ENCODE measurements around the gene SSR4.
"Not testable (repeated sequence)": the region's sequence is repeated elsewhere in the genome, so short reads cannot be mapped to it uniquely, and the experiment has no call there.

SSR4 gene

GRCh38 chrX:153794018-153794896, at the start of gene SSR4, which contains the start of gene IDH3G:
Gene SSR4, plus strand, starts transcription at chrX:153794668. Its CDS starts 20 bp downstream, at chrX:153794688.
Gene IDH3G, minus strand, starts transcription at chrX:153794375. Its CDS starts 49 bp downstream, at chrX:153794326.
- H3K4me3 ChIP-seq (ENCODE audit: low read length), result peak within 1 kb of the TSS; percentile 75
- TF ChIP-seq, protein P1, sequence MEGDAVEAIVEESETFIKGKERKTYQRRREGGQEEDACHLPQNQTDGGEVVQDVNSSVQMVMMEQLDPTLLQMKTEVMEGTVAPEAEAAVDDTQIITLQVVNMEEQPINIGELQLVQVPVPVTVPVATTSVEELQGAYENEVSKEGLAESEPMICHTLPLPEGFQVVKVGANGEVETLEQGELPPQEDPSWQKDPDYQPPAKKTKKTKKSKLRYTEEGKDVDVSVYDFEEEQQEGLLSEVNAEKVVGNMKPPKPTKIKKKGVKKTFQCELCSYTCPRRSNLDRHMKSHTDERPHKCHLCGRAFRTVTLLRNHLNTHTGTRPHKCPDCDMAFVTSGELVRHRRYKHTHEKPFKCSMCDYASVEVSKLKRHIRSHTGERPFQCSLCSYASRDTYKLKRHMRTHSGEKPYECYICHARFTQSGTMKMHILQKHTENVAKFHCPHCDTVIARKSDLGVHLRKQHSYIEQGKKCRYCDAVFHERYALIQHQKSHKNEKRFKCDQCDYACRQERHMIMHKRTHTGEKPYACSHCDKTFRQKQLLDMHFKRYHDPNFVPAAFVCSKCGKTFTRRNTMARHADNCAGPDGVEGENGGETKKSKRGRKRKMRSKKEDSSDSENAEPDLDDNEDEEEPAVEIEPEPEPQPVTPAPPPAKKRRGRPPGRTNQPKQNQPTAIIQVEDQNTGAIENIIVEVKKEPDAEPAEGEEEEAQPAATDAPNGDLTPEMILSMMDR (conservative IDR thresholded peaks at IDR 0.05; ENCODE audit: low read depth, low read length), result peak; percentile 23
- peak; percentile 62 for DNase-seq (ENCODE audit: low read depth)

GRCh38 chrX:153745067-153745433, 49.4 kb upstream of the SSR4 start:
- not testable (repeated sequence) for DNase-seq (ENCODE audit: low read depth); H3K4me3 ChIP-seq (ENCODE audit: low read length)

DNA sequence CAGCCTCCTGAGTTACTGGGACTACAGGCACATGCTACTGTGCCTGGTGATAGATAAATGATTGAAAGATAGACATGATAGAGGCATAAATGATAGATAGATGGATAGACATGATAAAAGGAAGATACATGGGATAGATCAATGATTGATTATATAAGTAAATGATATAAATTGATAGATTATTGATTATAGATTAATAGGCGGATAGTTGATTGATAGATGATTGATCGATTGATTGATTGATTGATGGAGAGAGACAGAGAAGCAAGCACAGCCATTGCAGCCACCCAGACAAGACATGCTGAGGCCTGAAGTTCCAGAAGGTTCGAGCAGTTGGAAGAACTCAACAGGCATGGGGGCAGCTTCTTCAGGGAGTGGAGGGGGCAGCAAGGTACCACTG, 48.1 kb upstream of the SSR4 start:
- H3K4me3 ChIP-seq (ENCODE audit: low read length), result no peak overlapping the region
- no peak for DNase-seq (ENCODE audit: low read depth)
- TF ChIP-seq, protein P1 (conservative IDR thresholded peaks at IDR 0.05; ENCODE audit: low read depth, low read length), result no peak

- not testable (repeated sequence) for H3K4me3 ChIP-seq (ENCODE audit: low read length); DNase-seq (ENCODE audit: low read depth)
Measured at GRCh38 chrX:153746991-153747390, 47.5 kb upstream of the SSR4 start.

- not testable (repeated sequence) for DNase-seq (ENCODE audit: low read depth); H3K4me3 ChIP-seq (ENCODE audit: low read length)
Measured at GRCh38 chrX:153749017-153749416, 45.5 kb upstream of the SSR4 start.

DNA sequence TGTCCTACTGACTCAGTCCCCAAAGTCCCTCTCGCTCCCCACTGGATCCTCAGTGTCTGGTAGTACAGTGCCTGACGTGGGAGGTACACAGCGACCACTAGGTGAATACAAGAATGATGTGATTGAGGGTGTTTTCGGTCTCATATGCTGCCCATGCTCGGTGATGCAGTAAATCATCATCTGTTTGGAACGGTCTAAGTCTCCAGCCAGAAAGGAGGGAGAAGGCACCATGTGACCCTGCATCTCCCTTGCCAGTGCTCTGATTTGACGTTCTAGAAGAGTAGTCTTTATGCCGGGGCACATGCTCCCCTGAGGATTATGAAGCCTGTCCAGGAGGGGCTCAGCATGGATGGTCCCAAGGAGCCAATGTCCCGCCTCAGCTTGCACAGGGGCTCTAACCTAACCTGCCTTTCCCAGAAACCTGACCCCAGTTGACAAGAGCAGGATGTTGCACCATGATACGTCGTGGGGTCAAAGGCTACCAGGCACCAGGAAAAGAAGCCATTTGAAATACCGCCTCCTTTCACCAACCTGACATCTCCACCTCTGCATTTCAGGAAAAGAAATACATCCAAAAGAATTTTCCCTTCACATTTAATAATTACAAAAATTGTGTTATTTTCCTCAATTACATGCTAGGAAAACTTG, 44.2 kb upstream of the SSR4 start:
- no peak overlapping the region for H3K4me3 ChIP-seq (ENCODE audit: low read length)
- DNase-seq (ENCODE audit: low read depth), result no peak
- TF ChIP-seq, protein P1 (conservative IDR thresholded peaks at IDR 0.05; ENCODE audit: low read depth, low read length), result no peak

GRCh38 chrX:153755136-153755535, 39.3 kb upstream of the SSR4 start:
- TF ChIP-seq, protein P1 (conservative IDR thresholded peaks at IDR 0.05; ENCODE audit: low read depth, low read length), result no peak
- DNase-seq (ENCODE audit: low read depth), result no peak
- H3K4me3 ChIP-seq (ENCODE audit: low read length), result no peak overlapping the region

- no peak for DNase-seq (ENCODE audit: low read depth)
- TF ChIP-seq, protein P1 (conservative IDR thresholded peaks at IDR 0.05; ENCODE audit: low read depth, low read length), result no peak
- H3K4me3 ChIP-seq (ENCODE audit: low read length), result no peak overlapping the region
Measured at GRCh38 chrX:153761863-153762262, 32.6 kb upstream of the SSR4 start.

Measured in retinal pigment epithelial cell (primary cell).